Smooth muscle cell of bladder (primary cell): ENCODE measurements around the gene S100A8. TPM values are rescaled to one million over a fixed set of nuclear protein-coding genes. Genes with fewer than 3 reads are reported as not detected.

Experiments used
- total RNA-seq: library from RNA; depleted of rRNA; stranded (reverse); fragments of >200 nt; gene quantifications from 2 replicates; pipeline ENCODE4 v1.2.3, GENCODE V29; 2014

The S100A8 gene
- not detected in 2 replicates for total RNA-seq

DNA sequence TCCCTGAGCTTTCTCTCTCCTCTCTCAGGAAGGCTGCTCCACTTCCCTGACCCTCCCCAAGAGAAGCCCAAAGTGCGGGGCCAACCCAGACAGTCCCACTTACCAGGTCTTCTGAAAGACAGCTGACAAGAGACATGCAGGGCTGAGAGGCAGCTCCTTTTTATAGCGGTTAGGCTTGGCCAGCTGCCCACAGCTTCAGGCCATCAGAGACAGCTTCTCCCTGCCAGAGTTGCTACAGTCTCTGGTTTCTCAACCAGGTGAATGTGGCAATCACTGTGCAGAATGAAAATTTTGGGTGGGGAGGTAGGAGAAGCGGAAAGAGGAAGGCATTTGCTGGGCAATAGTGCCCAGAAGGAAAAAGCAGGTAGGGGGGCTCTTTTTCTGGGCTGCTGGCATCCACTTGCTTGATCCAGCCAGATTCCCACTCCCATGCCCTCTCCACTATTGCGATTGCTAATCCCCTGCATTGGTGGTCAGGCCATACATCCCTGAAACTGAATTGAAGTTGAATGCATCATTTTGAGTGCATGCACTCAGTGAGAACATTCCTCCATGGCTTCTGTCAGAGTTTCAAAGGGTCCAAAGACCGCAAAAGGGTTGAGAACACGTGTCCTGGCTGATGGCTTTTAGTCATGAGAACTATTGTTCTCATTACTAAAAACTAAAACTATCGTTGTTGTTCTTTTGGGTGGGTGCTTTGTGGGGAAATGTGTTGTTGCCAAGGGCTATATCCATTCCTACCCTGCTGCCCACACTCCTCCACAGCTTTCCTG, at the start of gene S100A8:
TSS of gene S100A8 (minus strand) at position 136 of the 773 bp plus-strand sequence. CDS start 538 bp downstream, outside the sequence.

DNA sequence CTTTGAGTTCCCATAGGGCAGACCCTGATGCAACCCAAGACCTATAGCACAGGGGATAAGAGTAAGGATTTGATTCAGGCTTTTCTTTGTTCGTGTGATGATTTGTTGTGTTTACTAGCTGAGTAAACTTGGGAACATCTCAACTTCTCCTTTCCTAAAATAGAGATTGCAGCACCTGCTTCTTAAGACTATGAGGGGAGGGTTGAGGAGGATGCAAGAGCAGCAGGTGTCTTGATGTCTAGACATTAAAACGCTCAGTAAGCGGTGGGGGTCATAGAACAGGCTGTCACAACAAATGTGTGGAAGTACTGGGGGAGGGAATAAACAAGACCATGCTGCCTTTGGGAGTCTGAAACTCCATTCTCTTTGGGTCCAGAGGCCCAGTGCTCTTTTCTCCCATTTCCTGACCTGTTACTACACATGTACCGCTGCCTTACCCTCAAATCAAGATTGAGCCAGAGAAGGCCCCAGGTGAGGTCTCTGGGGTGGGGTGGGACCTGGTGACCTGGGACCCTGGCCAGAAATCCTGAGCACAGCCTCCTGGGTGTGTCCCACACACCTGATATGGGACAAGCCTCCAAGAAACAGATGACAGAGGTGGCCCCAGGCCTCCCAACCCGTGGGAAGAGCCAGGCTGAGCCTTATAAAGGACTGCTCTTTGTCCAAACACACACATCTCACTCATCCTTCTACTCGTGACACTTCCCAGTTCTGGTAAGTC, 25.1 kb upstream of the S100A8 start, which contains the start of gene S100A7A:
TSS of gene S100A7A (plus strand) at position 671 of the 721 bp plus-strand sequence. CDS start 1,563 bp downstream, outside the sequence.

DNA sequence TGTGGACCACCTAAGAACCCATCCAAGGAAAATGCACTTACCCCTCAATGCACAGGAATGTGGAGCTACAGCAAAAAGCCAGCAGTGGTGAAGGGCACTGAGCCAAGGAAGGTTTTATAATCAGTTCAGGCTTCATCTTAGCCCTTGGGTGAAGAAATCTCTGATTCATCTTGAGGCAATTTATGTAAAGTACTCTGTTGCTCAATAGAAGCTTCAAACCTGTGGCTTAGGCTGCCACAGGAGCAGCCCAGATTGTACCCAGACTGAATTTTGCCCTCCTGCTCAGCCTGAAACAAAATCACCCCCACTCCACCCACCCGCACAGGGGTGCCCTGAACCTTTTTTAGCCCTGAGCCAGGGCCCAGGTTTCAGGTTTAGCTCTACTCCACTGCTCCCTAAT, 15.4 kb downstream of the S100A8 start, which contains the start of gene S100A12:
TSS of gene S100A12 (minus strand) at position 111 of the 400 bp plus-strand sequence. CDS start 1,029 bp downstream, outside the sequence.

DNA sequence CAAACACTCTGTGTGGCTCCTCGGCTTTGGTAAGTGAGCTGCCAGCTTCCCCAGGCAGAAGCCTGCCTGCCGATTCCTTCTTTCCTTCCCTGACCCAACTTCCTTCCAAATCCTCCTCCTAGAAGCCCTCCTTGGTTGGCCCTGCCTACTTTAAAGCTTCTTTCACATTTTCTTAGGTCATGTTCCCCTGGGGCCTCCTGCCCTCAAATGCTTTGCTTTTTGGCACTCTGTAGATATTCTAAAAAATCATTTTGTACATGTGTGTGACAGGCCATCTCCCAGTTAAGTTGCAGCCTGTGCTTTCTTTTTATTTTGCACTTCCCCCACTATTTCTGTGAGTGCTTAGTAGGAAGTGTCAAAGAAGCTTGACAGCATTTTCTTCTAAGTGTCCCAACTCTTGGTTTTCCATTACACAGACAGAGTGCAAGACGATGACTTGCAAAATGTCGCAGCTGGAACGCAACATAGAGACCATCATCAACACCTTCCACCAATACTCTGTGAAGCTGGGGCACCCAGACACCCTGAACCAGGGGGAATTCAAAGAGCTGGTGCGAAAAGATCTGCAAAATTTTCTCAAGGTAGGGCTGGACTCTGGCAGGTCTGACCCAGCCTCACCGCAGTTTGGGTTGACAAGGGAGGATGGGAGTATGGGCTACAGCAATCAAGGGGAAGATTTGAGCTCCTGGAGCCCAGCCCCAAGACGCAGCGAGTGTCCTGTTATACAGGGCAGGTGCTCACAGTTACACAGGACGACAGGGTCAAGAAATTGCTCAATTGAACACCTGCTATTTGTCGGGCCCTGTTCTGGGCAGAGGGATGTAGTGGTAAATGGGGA, 32.8 kb downstream of the S100A8 start, which contains the start of gene S100A9:
TSS of gene S100A9 (plus strand) at position 2 of the 838 bp plus-strand sequence. CDS start at position 432, 430 bp downstream.

DNA sequence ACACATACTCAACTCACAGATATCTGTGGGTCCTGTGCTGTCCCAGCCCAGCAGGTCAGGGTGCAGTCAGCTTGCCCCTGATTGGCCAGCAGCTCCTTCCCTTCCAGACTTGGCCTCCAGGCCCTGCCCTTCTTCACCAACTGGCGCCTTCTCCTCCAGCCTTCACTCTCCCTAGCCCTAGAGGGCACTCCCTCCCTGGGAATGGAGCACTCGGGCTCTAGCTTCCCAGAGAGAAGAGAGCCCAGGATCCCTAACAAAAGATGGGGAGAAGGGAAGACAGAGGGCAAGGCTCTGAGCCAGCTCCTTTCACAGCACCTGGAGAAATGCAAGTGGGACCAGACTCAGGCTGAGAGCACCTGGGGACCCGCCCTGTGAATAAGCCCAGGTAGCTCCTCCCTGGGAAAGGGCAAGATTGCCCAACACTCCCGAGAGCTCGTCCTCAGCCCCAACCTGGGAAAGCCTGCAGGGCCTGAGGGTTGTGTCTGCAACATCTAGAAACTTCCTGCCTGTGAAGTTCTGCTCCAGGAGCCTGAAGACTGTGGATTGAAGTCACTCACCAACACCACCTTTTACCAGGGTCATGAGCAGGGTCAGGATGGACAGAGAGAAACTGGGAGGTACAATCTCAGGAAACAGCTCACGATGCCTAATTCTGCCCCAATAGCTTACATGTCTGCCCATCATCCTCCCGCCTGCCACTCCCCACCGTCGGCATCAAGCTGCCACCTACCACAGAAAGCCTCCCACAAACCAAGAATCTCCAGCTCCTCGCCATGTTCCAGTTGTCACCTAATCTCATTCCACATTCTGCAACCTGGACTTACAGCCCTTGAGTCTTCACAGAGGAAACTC, 42.1 kb downstream of the S100A8 start, which contains the start of gene PGLYRP4:
TSS of gene PGLYRP4 (minus strand) at position 331 of the 852 bp plus-strand sequence. CDS start 909 bp downstream, outside the sequence.

Other genes with a start within 250 kb of the S100A8 start
- not detected in 2 replicates for gene SPRR2G, start 240.2 kb downstream of the S100A8 start, total RNA-seq
- gene LELP1, start 187.6 kb downstream of the S100A8 start, total RNA-seq, result not detected in 2 replicates
- gene PRR9, start 173.5 kb downstream of the S100A8 start, total RNA-seq, result not detected in 2 replicates
- not detected in 2 replicates for gene LORICRIN, start 131.4 kb downstream of the S100A8 start, total RNA-seq
- gene PGLYRP3, start 78.1 kb downstream of the S100A8 start, total RNA-seq, result not detected in 2 replicates
- gene PGLYRP4, start 42.2 kb downstream of the S100A8 start, total RNA-seq, result not detected in 2 replicates
- 0.28 and 0.83 TPM in 2 replicates for gene S100A9, start 33.2 kb downstream of the S100A8 start, total RNA-seq
- not detected in 2 replicates for gene S100A12, start 15.5 kb downstream of the S100A8 start, total RNA-seq
- not detected in 2 replicates for gene S100A7A, start 25.4 kb upstream of the S100A8 start, total RNA-seq
- not detected in 2 replicates for gene S100A7, start 69.6 kb upstream of the S100A8 start, total RNA-seq
- gene S100A6, start 144.9 kb upstream of the S100A8 start, total RNA-seq, result 1,840 and 3,415 TPM in 2 replicates
- gene S100A5, start 149.9 kb upstream of the S100A8 start, total RNA-seq, result 1.1 TPM in 1 of 2 replicates, not detected in the other
- 191 and 237 TPM in 2 replicates for gene S100A4, start 154.7 kb upstream of the S100A8 start, total RNA-seq
- gene S100A3, start 158.2 kb upstream of the S100A8 start, total RNA-seq, result 8.2 and 10.4 TPM in 2 replicates
- 1.8 and 2.6 TPM in 2 replicates for gene S100A2, start 174.8 kb upstream of the S100A8 start, total RNA-seq
- gene S100A16, start 222.1 kb upstream of the S100A8 start, total RNA-seq, result 84.3 and 106 TPM in 2 replicates
- 0.18 and 0.28 TPM in 2 replicates for gene S100A14, start 225.3 kb upstream of the S100A8 start, total RNA-seq
- gene S100A13, start 236.4 kb upstream of the S100A8 start, total RNA-seq, result 132 and 199 TPM in 2 replicates
- not detected in 2 replicates for gene S100A1, start 237.4 kb upstream of the S100A8 start, total RNA-seq
- gene CHTOP, start 243.0 kb upstream of the S100A8 start, total RNA-seq, result 21.5 and 24.2 TPM in 2 replicates